NT2/D1 (cell line): Measurements from ENCODE around the gene TNFSF4.

Experiments
- SUZ12 ChIP-seq: IDR thresholded peaks from 2 replicates; pipeline ENCODE4 v1.6.1; 2011; ENCODE audit not compliant: insufficient read length, insufficient read depth; ENCODE audit errors: extremely low read depth
- YY1 ChIP-seq: IDR thresholded peaks from 2 replicates; pipeline ENCODE4 v1.6.1; 2011; ENCODE audit not compliant: insufficient read length, insufficient read depth

- TF ChIP-seq YY1 (no peak), SUZ12 (no peak)
Observed at GRCh38 chr1:173195596-173196088, 11.5 kb downstream of the TNFSF4 start.
